GM18498 (cell line): ENCODE results near the gene CORO7.

Experiments
- ATAC-seq: cut with Tn5 transposase; IDR thresholded peaks from one replicate; pipeline ENCODE4 v1.9.1; 2021; ENCODE audit warnings: mild to moderate bottlenecking, moderate library complexity; ENCODE audit not compliant: unreplicated experiment

CORO7 gene

DNA sequence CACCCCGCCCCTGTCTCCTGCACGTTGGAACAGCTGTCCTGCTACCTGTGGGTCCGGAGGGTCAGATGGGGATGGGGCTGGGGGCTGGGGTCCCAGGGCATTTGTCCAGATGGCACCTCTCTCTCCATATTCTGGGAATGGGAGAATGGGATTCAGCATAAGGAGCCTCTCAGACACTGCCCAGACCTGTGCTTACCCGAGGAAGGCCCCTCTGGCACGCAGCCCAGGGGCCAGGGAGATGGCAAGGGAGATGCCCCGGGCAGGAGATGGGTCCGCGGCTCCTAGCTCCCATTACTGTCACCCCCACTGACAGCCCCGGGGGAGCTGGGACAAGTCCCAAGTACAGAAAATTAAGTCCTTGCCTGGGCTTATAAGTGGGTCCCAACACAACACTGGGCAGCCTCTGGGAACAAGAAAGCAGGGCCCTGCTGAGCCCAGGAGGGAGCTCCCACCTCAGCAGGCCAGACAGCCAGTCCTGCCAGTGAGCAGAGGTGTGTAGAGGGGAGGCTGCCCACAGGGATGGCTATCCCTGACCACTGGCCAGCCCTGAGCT is 43.0 kb downstream of the CORO7 start:
- ATAC-seq: no peak

GRCh38 chr16:4372578-4373355 is 43.6 kb downstream of the CORO7 start:
- no peak for ATAC-seq

- ATAC-seq: no peak
These were observed 44.3 kb downstream of the CORO7 start for GRCh38 chr16:4372001-4372577.

DNA sequence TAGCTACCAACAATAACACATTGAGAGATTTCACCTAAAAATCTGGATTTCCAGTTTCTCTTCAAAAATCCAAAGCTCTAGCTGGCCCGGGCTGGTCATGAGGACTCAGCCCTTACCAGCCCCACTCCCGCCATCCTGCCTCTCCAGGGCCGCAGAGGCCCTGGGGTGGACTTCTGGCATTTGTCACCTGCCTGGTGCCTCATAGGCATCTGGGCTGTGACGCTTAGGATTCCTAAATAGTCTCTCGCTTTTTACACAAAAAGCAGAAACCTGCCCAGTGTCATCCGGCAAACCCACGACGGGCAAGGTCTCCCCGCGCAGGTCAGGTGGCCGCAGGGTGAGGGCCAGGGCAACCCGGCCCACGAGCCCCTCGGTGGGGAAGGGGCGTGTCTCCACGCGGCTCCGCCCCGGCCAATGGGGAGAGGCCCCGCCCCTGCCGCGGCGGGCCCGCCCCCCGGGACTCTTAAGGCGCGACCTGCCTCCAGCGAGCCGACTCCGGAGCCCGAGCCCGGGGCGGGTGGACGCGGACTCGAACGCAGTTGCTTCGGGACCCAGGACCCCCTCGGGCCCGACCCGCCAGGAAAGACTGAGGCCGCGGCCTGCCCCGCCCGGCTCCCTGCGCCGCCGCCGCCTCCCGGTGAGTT is 44.9 kb downstream of the CORO7 start, which contains the start of gene VASN:
Gene VASN (plus strand): TSS at position 492 of the 644 bp plus-strand sequence. CDS start 9,030 bp downstream, outside the sequence.
- ATAC-seq: no peak

DNA sequence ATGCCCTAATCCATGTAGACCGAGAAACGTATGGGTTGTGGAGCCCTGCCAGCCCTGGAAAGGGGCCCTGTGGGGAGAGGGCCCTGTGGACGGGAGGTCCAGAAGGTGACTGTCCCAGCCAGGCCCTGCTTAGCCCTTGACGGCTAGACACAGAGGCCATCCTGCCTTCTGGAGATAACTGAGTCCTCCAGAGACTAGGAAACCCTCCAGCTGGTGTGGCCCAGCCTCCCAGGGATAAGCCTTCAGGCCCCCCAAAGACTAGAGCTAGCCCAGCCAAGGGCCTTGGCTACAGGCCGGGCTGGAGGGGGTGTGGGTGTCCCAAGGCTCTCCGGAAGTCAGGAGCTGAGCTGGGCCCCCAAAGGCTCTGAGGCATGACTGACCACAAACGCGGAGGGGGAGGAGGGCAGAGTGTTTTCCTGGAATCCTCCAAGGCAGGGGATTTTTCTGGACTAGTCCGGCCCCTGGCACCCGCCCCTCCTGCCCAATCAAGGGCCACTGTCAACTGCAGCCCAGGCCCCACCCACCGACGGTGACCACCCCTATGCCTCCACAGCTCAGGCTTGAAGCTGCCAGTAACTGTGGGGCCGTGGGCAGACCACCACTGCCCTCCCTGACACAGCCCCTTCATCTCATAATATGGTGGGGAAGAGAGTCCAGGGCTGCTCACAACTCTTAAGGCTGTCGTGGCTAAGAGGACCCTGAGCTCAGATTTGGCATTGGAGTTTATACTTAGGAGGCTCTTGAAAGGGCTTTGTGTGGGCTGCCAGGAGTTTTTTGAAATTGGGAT is 45.6 kb downstream of the CORO7 start:
- no peak for ATAC-seq

- no peak for ATAC-seq
These were observed 46.2 kb downstream of the CORO7 start for GRCh38 chr16:4370151-4370550.

- ATAC-seq: no peak
These were observed 47.2 kb downstream of the CORO7 start for GRCh38 chr16:4369007-4369733.

- no peak for ATAC-seq
These were observed 49.0 kb downstream of the CORO7 start for GRCh38 chr16:4367393-4367856.

- ATAC-seq: no peak
These were observed 50.4 kb downstream of the CORO7 start for GRCh38 chr16:4366016-4366415.

DNA sequence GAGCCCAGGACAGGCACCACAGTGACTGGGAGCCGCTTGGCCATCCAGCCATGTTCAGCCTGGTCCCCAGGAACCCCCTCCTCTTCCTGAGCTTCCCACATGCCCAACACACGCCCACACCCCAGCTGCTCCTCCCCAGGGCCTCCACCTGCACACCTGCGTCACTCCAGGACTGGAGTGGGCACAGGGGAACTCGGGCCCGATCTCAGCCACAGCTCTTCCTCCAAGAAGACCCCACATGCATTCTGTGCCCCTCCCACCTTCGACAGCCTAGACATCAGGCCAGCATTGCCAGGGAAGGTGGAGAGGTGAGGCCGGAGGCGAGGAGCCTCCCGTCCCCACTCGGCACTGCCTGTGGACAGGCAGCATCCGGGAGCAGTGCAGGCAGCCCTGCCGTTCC is 50.8 kb downstream of the CORO7 start:
- no peak for ATAC-seq

DNA sequence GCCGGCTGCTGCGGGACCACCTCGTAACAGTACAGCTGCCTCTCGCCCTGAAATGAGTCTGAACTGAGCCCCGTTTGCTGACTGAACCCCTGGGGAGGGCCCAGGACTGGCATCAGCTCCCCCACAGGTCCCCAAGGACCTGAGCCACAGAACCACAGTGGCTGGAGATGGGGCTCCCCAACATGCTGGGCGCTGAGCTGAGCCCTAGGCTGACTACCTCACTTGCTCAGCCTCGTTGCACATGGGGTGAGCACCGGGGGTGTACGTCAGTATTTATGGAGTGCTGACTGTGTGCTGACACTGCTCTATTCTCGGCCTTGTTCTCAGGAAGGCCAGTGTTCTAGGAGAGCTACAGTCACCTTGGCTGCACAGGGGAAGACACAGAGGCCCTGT is 51.4 kb downstream of the CORO7 start:
- ATAC-seq: peak; percentile 44

GRCh38 chr16:4364196-4365013 is 52.0 kb downstream of the CORO7 start:
- no peak for ATAC-seq

DNA sequence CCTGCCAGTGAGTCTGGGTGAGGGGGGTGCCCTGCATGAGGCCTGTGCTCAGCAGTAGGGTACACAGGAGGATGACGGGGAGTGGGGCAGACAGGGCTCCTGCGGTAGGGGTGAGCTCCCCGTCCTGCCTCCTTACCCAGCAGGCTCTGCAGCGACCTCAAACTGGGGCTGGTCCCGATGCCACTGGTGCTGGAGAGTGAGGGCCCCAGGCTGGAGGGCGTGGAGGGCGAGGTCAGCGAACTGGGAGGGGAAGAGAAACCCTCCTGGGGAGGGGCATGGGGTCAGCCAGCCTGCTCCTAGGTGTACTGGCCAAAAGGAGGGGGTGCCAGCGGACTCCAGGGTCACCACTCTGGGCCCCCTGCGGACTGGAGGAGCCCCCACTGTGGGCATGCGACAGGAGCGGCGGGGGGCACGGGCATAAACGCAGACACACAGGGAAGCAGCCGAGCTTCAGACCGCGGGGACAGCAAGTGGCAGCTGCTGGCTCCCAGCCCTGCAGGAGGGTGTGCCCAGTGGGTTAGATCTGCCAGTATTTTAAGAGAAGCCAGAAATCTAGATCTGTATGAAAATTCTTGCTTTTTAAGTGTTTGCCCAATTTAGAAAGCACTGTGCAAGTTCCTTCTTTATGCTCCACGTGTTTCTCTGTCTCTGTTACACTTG is 53.8 kb downstream of the CORO7 start:
- ATAC-seq: no peak

- no peak for ATAC-seq
These were observed 54.5 kb downstream of the CORO7 start for GRCh38 chr16:4361944-4362311.

- no peak for ATAC-seq
These were observed 55.1 kb downstream of the CORO7 start for GRCh38 chr16:4361033-4361943.

DNA sequence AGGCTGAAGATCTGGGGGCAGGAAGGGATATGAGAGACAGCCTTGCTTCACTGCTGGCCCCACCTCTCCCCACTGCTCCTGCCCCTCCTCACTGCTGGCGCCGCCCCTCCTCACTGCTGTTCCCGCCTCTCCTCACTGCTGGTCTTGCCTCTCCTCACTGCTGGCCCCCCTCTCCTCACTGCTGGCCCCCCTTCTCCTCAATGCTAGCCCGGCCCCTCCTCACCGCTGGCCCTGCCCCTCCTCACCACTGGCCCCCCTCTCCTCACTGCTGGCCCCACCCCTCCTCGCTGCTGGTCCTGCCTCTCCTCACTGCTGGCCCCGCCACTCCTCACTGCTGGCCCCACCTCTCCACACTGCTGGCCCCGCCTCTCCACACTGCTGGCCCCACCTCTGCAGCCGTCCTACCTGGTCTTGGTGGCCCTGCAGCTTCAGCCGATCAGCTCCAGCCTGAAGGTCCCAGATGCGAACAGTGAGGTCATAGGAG is 55.8 kb downstream of the CORO7 start:
- ATAC-seq: no peak

- no peak for ATAC-seq
These were observed 56.5 kb downstream of the CORO7 start for GRCh38 chr16:4359914-4360313.
